WTC11 (cell line): ENCODE results near the gene PLPPR5.

ENCODE experiments used
- TF ChIP-seq, protein P1 (sequence below): sonication (generic); formaldehyde crosslinking; IDR thresholded peaks from 2 replicates; pipeline ENCODE4 v1.8.0; 2023; ENCODE audit warnings: missing genetic modification reagents
- TF ChIP-seq, protein P2 (sequence below): fragments of 200-600 bp; IDR thresholded peaks from 2 replicates; pipeline ENCODE4 v1.8.0; 2022; ENCODE audit warnings: antibody characterized with exemption

DNA sequence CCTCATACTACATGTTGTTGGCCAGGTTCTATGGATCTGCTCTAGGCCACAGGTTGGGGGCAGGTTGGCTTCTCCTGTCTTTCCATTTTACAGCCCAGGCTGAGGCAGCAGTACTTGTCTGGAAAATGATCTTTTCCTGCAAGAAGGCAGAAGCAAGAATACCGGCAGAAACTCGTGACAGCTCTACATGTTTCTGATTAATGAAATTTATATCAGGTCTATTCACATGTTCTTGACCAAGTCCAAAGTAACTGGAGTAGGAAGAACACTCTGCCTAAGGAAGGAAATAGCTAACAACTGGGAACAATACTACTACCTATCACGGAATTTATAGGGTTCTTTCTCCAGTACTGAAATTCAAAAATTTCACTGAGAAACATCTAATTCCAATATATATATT lies 98.3 kb downstream of the PLPPR5 start:
- TF ChIP-seq, protein P1, sequence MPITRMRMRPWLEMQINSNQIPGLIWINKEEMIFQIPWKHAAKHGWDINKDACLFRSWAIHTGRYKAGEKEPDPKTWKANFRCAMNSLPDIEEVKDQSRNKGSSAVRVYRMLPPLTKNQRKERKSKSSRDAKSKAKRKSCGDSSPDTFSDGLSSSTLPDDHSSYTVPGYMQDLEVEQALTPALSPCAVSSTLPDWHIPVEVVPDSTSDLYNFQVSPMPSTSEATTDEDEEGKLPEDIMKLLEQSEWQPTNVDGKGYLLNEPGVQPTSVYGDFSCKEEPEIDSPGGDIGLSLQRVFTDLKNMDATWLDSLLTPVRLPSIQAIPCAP (CRISPR knock-in tag) = no peak
- TF ChIP-seq, protein P2, sequence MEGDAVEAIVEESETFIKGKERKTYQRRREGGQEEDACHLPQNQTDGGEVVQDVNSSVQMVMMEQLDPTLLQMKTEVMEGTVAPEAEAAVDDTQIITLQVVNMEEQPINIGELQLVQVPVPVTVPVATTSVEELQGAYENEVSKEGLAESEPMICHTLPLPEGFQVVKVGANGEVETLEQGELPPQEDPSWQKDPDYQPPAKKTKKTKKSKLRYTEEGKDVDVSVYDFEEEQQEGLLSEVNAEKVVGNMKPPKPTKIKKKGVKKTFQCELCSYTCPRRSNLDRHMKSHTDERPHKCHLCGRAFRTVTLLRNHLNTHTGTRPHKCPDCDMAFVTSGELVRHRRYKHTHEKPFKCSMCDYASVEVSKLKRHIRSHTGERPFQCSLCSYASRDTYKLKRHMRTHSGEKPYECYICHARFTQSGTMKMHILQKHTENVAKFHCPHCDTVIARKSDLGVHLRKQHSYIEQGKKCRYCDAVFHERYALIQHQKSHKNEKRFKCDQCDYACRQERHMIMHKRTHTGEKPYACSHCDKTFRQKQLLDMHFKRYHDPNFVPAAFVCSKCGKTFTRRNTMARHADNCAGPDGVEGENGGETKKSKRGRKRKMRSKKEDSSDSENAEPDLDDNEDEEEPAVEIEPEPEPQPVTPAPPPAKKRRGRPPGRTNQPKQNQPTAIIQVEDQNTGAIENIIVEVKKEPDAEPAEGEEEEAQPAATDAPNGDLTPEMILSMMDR = no peak
